ENCODE results near the gene HSPG2. TPM values are rescaled to one million over a fixed set of nuclear protein-coding genes. Genes with fewer than 3 reads are reported as not detected.

The HSPG2 gene
- total RNA-seq, 1 experiment from 2014 or later: 58.9 TPM

DNA sequence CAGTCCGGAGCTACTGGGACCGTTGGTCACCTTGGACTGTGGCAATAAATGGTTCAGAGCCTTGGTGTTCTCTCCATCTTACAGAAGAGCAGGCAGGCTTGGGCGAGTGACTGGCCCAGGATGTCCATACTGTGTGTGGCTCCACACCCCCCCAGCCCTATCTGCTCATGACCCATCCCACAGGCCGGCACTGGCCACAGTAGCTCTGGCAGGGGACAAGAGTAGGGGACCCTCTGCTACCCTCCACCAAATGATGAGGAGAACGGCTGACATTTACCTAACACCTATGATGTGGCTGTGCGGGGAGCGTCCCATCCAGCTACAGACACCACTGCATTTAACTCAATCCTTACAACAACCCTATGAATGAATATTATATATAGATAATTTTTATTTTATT is 111.7 kb downstream of the HSPG2 start:
- no peaks in the 10 kb centered on the region for H3K27me3 Mint-ChIP-seq (ENCODE audit: insufficient read depth, unreplicated experiment)
- intact Hi-C loops (cut with micrococcal nuclease): no loop called here

DNA sequence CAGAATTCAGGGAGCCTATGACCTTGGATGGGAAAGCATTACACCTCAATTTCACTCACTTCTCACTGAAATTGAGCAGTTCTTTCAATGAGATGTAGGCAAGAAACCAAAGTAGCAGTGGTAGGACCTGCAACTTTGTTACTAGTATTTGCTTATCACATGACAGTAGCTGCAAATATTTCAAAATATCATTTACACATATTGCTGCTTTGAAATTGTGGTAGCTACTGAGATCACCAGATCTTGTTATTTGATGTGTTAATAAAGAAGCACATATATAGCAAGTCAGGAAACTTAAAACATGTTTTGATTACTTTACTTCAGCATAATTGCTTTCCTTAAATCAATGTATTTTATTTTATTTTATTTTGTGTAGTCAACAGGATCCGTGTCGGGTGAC is 112.2 kb downstream of the HSPG2 start:
- no peaks in the 10 kb centered on the region for H3K4me1 Mint-ChIP-seq (ENCODE audit: insufficient read depth, unreplicated experiment)
- BruUV-seq (replicated peaks): no TSS peak
- intact Hi-C loops (cut with micrococcal nuclease): no loop called here
- no peak overlapping the region for H3K27ac Mint-ChIP-seq (ENCODE audit: low read depth, unreplicated experiment)
- no peaks in the 10 kb centered on the region for H3K27me3 Mint-ChIP-seq (ENCODE audit: insufficient read depth, unreplicated experiment)
- TF ChIP-seq, protein P1, sequence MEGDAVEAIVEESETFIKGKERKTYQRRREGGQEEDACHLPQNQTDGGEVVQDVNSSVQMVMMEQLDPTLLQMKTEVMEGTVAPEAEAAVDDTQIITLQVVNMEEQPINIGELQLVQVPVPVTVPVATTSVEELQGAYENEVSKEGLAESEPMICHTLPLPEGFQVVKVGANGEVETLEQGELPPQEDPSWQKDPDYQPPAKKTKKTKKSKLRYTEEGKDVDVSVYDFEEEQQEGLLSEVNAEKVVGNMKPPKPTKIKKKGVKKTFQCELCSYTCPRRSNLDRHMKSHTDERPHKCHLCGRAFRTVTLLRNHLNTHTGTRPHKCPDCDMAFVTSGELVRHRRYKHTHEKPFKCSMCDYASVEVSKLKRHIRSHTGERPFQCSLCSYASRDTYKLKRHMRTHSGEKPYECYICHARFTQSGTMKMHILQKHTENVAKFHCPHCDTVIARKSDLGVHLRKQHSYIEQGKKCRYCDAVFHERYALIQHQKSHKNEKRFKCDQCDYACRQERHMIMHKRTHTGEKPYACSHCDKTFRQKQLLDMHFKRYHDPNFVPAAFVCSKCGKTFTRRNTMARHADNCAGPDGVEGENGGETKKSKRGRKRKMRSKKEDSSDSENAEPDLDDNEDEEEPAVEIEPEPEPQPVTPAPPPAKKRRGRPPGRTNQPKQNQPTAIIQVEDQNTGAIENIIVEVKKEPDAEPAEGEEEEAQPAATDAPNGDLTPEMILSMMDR (IDR thresholded peaks at IDR 0.05; ENCODE audit: unreplicated experiment): no peak
- H3K36me3 Mint-ChIP-seq (ENCODE audit: insufficient read depth, unreplicated experiment): peaks cover 25% of the 10 kb centered on the region
- CTCF ChIA-PET: no interaction called here
- POLR2A ChIA-PET: no interaction called here
- no peak for DNase-seq (ENCODE audit: unreplicated experiment)
- no peak overlapping the region for H3K4me3 Mint-ChIP-seq (ENCODE audit: unreplicated experiment)
- no peaks in the 10 kb centered on the region for H3K9me3 Mint-ChIP-seq (ENCODE audit: unreplicated experiment)

More for the DNA sequence above, 111.7 kb downstream of the HSPG2 start:
- no peak overlapping the region for H3K27ac Mint-ChIP-seq (ENCODE audit: low read depth, unreplicated experiment)
- H3K9me3 Mint-ChIP-seq (ENCODE audit: unreplicated experiment): no peaks in the 10 kb centered on the region
- H3K36me3 Mint-ChIP-seq (ENCODE audit: insufficient read depth, unreplicated experiment): peaks cover 29% of the 10 kb centered on the region
- H3K4me1 Mint-ChIP-seq (ENCODE audit: insufficient read depth, unreplicated experiment): no peaks in the 10 kb centered on the region
- no peak overlapping the region for H3K4me3 Mint-ChIP-seq (ENCODE audit: unreplicated experiment)
- no peak for DNase-seq (ENCODE audit: unreplicated experiment)
- ChIA-PET CTCF (no interaction called here), POLR2A (no interaction called here)
- TF ChIP-seq, protein P1 (IDR thresholded peaks at IDR 0.05; ENCODE audit: unreplicated experiment): no peak
- no TSS peak for BruUV-seq (replicated peaks)

DNA sequence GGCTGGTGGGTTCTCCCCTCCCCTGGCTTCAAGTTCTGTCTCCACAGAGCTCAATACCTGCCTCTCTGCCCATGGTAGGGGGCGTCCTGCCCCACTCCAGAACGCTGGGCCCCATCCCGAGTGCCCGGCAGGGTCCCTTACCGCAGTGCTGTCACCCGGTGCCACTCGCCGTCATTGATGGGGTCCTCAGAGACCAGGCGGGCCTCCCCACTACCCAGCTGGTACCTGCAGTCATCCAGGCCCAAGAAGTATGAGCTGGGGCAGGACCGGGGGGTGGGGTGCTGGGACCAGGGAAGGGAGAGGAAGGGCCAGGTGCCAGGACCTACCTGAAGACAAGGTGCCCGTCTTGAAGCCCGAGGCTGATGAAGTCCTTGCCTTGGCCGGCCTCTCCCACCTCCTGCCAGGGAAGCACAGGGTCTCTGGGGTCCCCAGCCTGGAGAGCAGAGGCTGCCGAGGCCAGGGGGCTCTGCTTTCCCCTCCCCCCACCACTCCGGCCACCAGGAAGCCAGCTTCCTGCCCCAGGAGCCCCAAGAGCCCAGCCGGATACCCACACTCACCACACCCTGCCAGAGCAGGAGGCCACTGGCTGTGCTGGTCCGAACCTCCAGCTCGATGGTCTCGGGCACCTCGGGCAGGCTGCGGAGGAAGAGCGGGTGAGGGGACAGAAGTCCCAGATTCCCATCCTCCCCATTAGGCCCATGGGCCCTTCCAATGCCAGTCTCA is 113.0 kb downstream of the HSPG2 start:
- no peak for DNase-seq (ENCODE audit: unreplicated experiment)
- H3K4me3 Mint-ChIP-seq (ENCODE audit: unreplicated experiment): no peak overlapping the region
- no peaks in the 10 kb centered on the region for H3K9me3 Mint-ChIP-seq (ENCODE audit: unreplicated experiment)
- no peaks in the 10 kb centered on the region for H3K4me1 Mint-ChIP-seq (ENCODE audit: insufficient read depth, unreplicated experiment)
- TF ChIP-seq, protein P1 (IDR thresholded peaks at IDR 0.05; ENCODE audit: unreplicated experiment): no peak
- ChIA-PET CTCF (interaction anchor here (0.6 kb wide), 1 partner anchor 31 kb away, joined by 4 read pairs; no protein-coding TSS in a partner anchor), POLR2A (no interaction called here)
- no peak overlapping the region for H3K27ac Mint-ChIP-seq (ENCODE audit: low read depth, unreplicated experiment)
- H3K27me3 Mint-ChIP-seq (ENCODE audit: insufficient read depth, unreplicated experiment): no peaks in the 10 kb centered on the region
- intact Hi-C loops (cut with micrococcal nuclease): no loop called here
- peaks cover 23% of the 10 kb centered on the region for H3K36me3 Mint-ChIP-seq (ENCODE audit: insufficient read depth, unreplicated experiment)
- BruUV-seq (replicated peaks): no TSS peak

DNA sequence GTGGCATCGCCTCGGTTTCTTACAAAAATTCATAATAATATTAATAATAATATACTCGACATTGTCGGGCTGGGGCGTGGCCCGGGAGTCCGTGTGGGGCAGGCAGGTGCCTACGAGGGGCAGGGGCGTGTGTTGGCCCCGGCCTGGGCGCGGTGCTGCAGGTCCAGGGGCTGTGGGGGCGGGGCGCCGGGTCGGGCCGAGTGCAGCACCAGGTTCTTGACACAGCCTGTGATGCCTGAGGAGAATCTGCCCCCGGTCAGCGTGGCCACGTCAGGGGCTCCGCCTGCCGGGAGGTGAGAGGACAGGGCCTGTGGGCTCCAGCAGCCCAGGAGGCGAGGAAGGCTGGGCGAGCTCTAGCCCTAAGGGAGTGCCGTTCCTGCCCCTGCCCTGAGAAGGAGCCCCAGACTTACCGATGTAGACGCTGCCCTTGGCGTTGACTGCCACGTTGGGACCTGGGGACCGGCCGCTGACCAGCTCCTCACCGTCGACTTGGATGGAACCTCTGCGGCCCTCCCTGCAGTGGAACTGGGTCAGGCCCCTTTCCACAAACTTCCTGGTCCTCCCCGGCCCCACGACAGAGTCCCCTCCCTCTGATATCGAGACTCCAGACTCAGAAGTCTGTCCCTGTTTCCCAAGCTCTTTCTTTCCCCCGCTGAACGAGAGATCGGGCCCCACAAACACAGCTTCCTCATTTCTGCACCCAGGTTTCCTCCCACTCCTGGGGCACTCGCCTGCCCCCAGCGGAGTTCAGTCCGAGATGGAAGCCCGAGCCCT is 113.7 kb downstream of the HSPG2 start:
- TF ChIP-seq, protein P1 (IDR thresholded peaks at IDR 0.05; ENCODE audit: unreplicated experiment): no peak
- no peak overlapping the region for H3K4me3 Mint-ChIP-seq (ENCODE audit: unreplicated experiment)
- ChIA-PET CTCF (no interaction called here), POLR2A (no interaction called here)
- H3K4me1 Mint-ChIP-seq (ENCODE audit: insufficient read depth, unreplicated experiment): no peaks in the 10 kb centered on the region
- intact Hi-C loops (cut with micrococcal nuclease): no loop called here
- H3K27me3 Mint-ChIP-seq (ENCODE audit: insufficient read depth, unreplicated experiment): no peaks in the 10 kb centered on the region
- H3K27ac Mint-ChIP-seq (ENCODE audit: low read depth, unreplicated experiment): no peak overlapping the region
- no peak for DNase-seq (ENCODE audit: unreplicated experiment)
- BruUV-seq (replicated peaks): no TSS peak
- H3K36me3 Mint-ChIP-seq (ENCODE audit: insufficient read depth, unreplicated experiment): peaks cover 23% of the 10 kb centered on the region
- no peaks in the 10 kb centered on the region for H3K9me3 Mint-ChIP-seq (ENCODE audit: unreplicated experiment)

Data from MCF 10A (cell line).